ENCODE results near the gene KCNQ2.

The KCNQ2 gene

DNA sequence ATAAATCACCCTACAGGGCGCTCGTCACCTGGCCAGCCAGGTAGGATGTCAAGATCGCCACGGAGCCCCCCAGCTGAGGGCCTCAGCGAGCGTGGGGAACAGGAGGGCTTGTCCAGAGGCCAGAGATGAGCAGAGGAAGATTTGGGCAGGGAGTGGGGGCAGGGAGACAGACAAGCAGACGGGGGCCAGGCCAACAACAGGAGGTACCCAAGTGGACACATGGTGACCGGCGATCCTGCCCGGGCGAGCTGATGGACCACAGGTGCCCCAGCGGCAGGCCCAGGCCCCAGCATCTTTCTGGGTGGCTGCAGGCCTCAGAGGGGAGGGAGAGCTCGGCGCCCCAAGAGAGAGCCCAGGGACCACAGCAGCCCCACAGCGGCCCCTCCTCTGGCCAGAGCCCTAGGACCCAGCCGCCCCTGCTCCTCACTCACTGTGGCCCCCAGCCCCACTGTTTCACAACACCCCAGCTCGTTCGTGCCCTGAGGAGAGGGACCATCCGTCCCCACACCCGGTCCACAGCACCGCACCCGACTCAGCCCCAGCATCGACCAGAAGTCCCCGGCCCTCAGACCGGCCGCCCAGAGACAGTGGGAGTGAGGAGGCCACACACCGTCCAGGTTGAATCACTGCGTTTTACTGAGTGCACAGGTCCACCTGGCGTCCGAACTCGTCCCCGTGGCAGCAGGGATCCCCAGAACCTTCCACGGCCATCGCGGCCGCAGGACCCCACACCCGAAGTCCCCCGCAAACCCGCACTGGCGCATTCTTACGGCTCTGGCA is 72.7 kb downstream of the KCNQ2 start:
- H3K9ac ChIP-seq (ENCODE audit: low read depth, low read length, poor library complexity): no peak overlapping the region
- H2BK5ac ChIP-seq (ENCODE audit: low read length): peak overlapping the region; percentile 75
- H3K4me1 ChIP-seq (ENCODE audit: control insufficient read depth in 2 of 2, insufficient read depth in 1 of 2, low read depth in 1 of 2, low read length in 2 of 2): peaks cover 4 to 5% of the 10 kb centered on the region in 2 donors
- DNase-seq (ENCODE audit: low spot score): no peak
- no peak overlapping the region for H2BK15ac ChIP-seq (ENCODE audit: low read length)
- H4K8ac ChIP-seq (ENCODE audit: low read depth, low read length): no peak overlapping the region
- H3K14ac ChIP-seq (ENCODE audit: low read length): peak overlapping the region; percentile 97
- H3K9me3 ChIP-seq (replicated peaks in 1 of 2; ENCODE audit: control insufficient read depth in 2 of 2, insufficient read depth in 1 of 2, low read depth in 1 of 2, low read length in 2 of 2): peaks cover 0 to 4% of the 10 kb centered on the region in 2 donors
- H3K4me3 ChIP-seq (ENCODE audit: low read length in 2 of 2): no peak overlapping the region
- peaks cover 5% of the 10 kb centered on the region for H3K79me1 ChIP-seq (ENCODE audit: low read depth, low read length)
- no peak overlapping the region for H4K91ac ChIP-seq (ENCODE audit: low read depth, low read length, poor library complexity)
- no peak overlapping the region for H2BK120ac ChIP-seq (ENCODE audit: low read depth, low read length)
- no peak overlapping the region for H3K4me2 ChIP-seq (ENCODE audit: insufficient read depth, low read length, poor library complexity, severe bottlenecking)
- WGBS, 2 donors (ENCODE audit: extremely low coverage in 2 of 2, insufficient read length in 2 of 2, insufficient replicate concordance in 1 of 2): no CpG with 5 or more reads among the region's 41 CpGs
- H3K18ac ChIP-seq (ENCODE audit: low read length): peak overlapping the region; percentile 57
- H2BK12ac ChIP-seq (ENCODE audit: low read length): no peak overlapping the region
- no peaks in the 10 kb centered on the region for H3K36me3 ChIP-seq (replicated peaks in 1 of 2; ENCODE audit: control insufficient read depth in 2 of 2, insufficient read depth in 2 of 2, low read length in 2 of 2)
- H3K27me3 ChIP-seq (ENCODE audit: control insufficient read depth in 3 of 3, insufficient read depth in 3 of 3, low read depth in 1 of 3, low read length in 3 of 3): peaks cover 0 to 3% (median 0%) of the 10 kb centered on the region in 3 experiments
- peak overlapping the region; percentile 74 for H2AK5ac ChIP-seq (ENCODE audit: low read depth, low read length)
- peak overlapping the region; percentile 48 for H3K23ac ChIP-seq (ENCODE audit: low read depth, low read length, poor library complexity)
- no peak overlapping the region for H3K4ac ChIP-seq (ENCODE audit: low read length)
- no peak overlapping the region for H2AFZ ChIP-seq (ENCODE audit: low read length)
- H3K27ac ChIP-seq (replicated peaks; ENCODE audit: low read length): no peak overlapping the region

DNA sequence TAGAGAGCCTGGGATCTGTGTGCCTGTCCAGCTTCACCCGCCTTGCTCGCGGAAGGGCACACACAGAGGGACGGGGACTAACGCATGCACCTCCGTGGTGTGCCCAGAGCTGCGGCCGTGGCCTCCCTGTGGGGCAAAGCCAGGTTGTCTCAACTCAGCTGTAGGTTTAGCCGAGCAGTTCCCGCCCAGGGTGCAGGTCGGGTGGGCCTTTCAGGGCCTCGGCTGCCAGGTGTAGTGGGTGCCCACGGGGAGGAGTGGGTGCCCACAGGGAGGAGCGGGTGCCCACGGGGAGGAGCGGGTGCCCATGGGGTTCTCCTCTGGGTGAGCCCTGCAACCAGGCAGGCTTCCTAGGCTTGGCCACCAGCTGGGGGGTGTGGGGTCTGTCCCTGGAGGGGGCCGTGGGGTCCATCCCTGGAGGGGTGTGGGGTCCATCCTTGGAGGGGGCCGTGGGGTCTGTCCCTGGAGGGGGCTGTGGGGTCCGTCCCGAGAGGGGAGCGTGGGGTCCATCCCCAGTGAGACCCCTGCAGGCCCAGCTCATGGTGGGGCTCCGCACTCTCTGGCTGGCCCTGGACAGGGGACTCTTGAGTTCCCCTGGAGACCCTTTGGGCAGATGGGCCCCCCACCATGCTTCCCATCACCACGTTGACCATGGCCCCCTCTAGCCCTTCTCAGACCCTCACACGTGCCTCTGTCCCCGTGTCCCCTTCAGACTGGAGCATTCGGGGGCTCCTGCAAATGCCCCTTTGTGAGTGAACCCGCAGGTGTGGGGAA is 73.5 kb downstream of the KCNQ2 start:
- no peak overlapping the region for H3K4me2 ChIP-seq (ENCODE audit: insufficient read depth, low read length, poor library complexity, severe bottlenecking)
- no peak overlapping the region for H2BK12ac ChIP-seq (ENCODE audit: low read length)
- H2BK120ac ChIP-seq (ENCODE audit: low read depth, low read length): no peak overlapping the region
- H3K27me3 ChIP-seq (ENCODE audit: control insufficient read depth in 3 of 3, insufficient read depth in 3 of 3, low read depth in 1 of 3, low read length in 3 of 3): peaks cover 0 to 3% (median 0%) of the 10 kb centered on the region in 3 experiments
- no peak overlapping the region for H3K4ac ChIP-seq (ENCODE audit: low read length)
- H3K23ac ChIP-seq (ENCODE audit: low read depth, low read length, poor library complexity): peak overlapping the region; percentile 43
- H3K36me3 ChIP-seq (replicated peaks in 1 of 2; ENCODE audit: control insufficient read depth in 2 of 2, insufficient read depth in 2 of 2, low read length in 2 of 2): no peaks in the 10 kb centered on the region
- peaks cover 0 to 4% of the 10 kb centered on the region in 2 donors for H3K9me3 ChIP-seq (replicated peaks in 1 of 2; ENCODE audit: control insufficient read depth in 2 of 2, insufficient read depth in 1 of 2, low read depth in 1 of 2, low read length in 2 of 2)
- H3K4me1 ChIP-seq (ENCODE audit: control insufficient read depth in 2 of 2, insufficient read depth in 1 of 2, low read depth in 1 of 2, low read length in 2 of 2): peaks cover 9 to 12% of the 10 kb centered on the region in 2 donors
- peak overlapping the region; percentile 97 for H3K14ac ChIP-seq (ENCODE audit: low read length)
- peak overlapping the region; percentile 57 for H3K18ac ChIP-seq (ENCODE audit: low read length)
- peaks cover 5% of the 10 kb centered on the region for H3K79me1 ChIP-seq (ENCODE audit: low read depth, low read length)
- peak overlapping the region; percentile 19 for H2AK5ac ChIP-seq (ENCODE audit: low read depth, low read length)
- H2BK5ac ChIP-seq (ENCODE audit: low read length): no peak overlapping the region
- H4K91ac ChIP-seq (ENCODE audit: low read depth, low read length, poor library complexity): no peak overlapping the region
- no peak for DNase-seq (ENCODE audit: low spot score)
- no peak overlapping the region for H4K8ac ChIP-seq (ENCODE audit: low read depth, low read length)
- H3K27ac ChIP-seq (replicated peaks; ENCODE audit: low read length): no peak overlapping the region
- H2AFZ ChIP-seq (ENCODE audit: low read length): no peak overlapping the region
- WGBS, 2 donors (ENCODE audit: extremely low coverage in 2 of 2, insufficient read length in 2 of 2, insufficient replicate concordance in 1 of 2): no CpG with 5 or more reads among the region's 27 CpGs
- no peak overlapping the region for H3K4me3 ChIP-seq (ENCODE audit: low read length in 2 of 2)
- no peak overlapping the region for H3K9ac ChIP-seq (ENCODE audit: low read depth, low read length, poor library complexity)
- no peak overlapping the region for H2BK15ac ChIP-seq (ENCODE audit: low read length)

DNA sequence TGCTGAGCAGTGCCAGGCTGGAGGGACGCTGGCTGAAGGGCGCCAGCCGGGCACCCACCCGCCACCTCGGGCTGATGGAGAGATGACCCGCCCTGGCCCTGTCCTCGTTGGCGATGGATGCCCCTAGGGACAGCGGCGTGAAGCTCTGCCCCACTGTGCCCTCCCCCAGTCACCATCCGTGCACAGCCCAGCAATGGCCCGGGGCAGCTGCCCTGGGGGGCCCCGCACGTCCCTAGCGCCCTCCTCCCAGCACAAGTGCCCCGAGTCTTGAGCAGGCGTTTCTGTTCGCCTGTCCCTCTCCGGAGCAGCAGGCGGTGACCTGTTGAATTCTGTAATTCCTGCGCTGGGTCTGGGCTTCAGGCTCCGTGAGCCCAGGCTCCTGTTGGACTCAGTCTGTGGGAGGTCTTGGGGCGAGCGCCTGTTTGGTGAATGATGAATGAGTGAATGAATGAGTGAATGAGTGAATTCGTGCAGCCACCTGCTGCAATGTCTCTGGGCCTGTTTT is 74.5 kb downstream of the KCNQ2 start:
- H3K23ac ChIP-seq (ENCODE audit: low read depth, low read length, poor library complexity): no peak overlapping the region
- H3K36me3 ChIP-seq (replicated peaks in 1 of 2; ENCODE audit: control insufficient read depth in 2 of 2, insufficient read depth in 2 of 2, low read length in 2 of 2): no peaks in the 10 kb centered on the region
- H3K79me1 ChIP-seq (ENCODE audit: low read depth, low read length): peaks cover 2% of the 10 kb centered on the region
- no peak overlapping the region for H3K4me3 ChIP-seq (ENCODE audit: low read length in 2 of 2)
- H2AFZ ChIP-seq (ENCODE audit: low read length): no peak overlapping the region
- H4K8ac ChIP-seq (ENCODE audit: low read depth, low read length): no peak overlapping the region
- H3K4me1 ChIP-seq (ENCODE audit: control insufficient read depth in 2 of 2, insufficient read depth in 1 of 2, low read depth in 1 of 2, low read length in 2 of 2): peaks cover 8 to 17% of the 10 kb centered on the region in 2 donors
- no peak overlapping the region for H2BK15ac ChIP-seq (ENCODE audit: low read length)
- no peaks in the 10 kb centered on the region for H3K27me3 ChIP-seq (ENCODE audit: control insufficient read depth in 3 of 3, insufficient read depth in 3 of 3, low read depth in 1 of 3, low read length in 3 of 3)
- H3K4ac ChIP-seq (ENCODE audit: low read length): no peak overlapping the region
- H2BK12ac ChIP-seq (ENCODE audit: low read length): no peak overlapping the region
- no peak for DNase-seq (ENCODE audit: low spot score)
- H4K91ac ChIP-seq (ENCODE audit: low read depth, low read length, poor library complexity): no peak overlapping the region
- H3K14ac ChIP-seq (ENCODE audit: low read length): no peak overlapping the region
- no peak overlapping the region for H2BK5ac ChIP-seq (ENCODE audit: low read length)
- no peak overlapping the region for H3K4me2 ChIP-seq (ENCODE audit: insufficient read depth, low read length, poor library complexity, severe bottlenecking)
- H2BK120ac ChIP-seq (ENCODE audit: low read depth, low read length): no peak overlapping the region
- no peak overlapping the region for H2AK5ac ChIP-seq (ENCODE audit: low read depth, low read length)
- H3K27ac ChIP-seq (replicated peaks; ENCODE audit: low read length): no peak overlapping the region
- no peak overlapping the region for H3K9ac ChIP-seq (ENCODE audit: low read depth, low read length, poor library complexity)
- H3K18ac ChIP-seq (ENCODE audit: low read length): peak overlapping the region; percentile 80
- peaks cover 0 to 3% of the 10 kb centered on the region in 2 donors for H3K9me3 ChIP-seq (replicated peaks in 1 of 2; ENCODE audit: control insufficient read depth in 2 of 2, insufficient read depth in 1 of 2, low read depth in 1 of 2, low read length in 2 of 2)
- WGBS, 2 donors (ENCODE audit: extremely low coverage in 2 of 2, insufficient read length in 2 of 2, insufficient replicate concordance in 1 of 2): no CpG with 5 or more reads among the region's 25 CpGs

Measured in neuronal stem cell (in vitro differentiated cells).